BE2C (cell line): ENCODE data around the gene NT5E.
A peak's percentile ranks its signal among the peaks of the same experiment; 100 is the strongest.

ENCODE experiments used
- DNase-seq: peaks from one replicate; pipeline ENCODE4 v3.0.0-alpha.2; 2020
- H3K27me3 ChIP-seq: fragments of 250-450 bp; sonication (Bioruptor Pico); 2 replicates; pipeline ENCODE4 v1.5.1; 2020; ENCODE audit warnings: mild to moderate bottlenecking
- H3K36me3 ChIP-seq: fragments of 250-450 bp; sonication (Bioruptor Pico); 2 replicates; pipeline ENCODE4 v1.5.1; 2020; ENCODE audit warnings: mild to moderate bottlenecking
- H3K4me1 ChIP-seq: fragments of 250-450 bp; sonication (Bioruptor Pico); 2 replicates; pipeline ENCODE4 v1.5.1; 2020
- H3K4me3 ChIP-seq: 2 replicates; pipeline ENCODE4 v1.5.1; 2011; ENCODE audit warnings: low read depth, low read length
- H3K9me3 ChIP-seq: fragments of 250-450 bp; sonication (Bioruptor Pico); 2 replicates; pipeline ENCODE4 v1.5.1; 2020
- CTCF ChIP-seq: IDR thresholded peaks from 2 replicates; pipeline ENCODE4 v1.5.1; 2012; ENCODE audit warnings: mild to moderate bottlenecking, low read depth, low read length

The NT5E gene

GRCh38 chr6:85453052-85453451 lies 3.2 kb downstream of the NT5E start:
- Histone ChIP-seq H3K4me1 (peaks cover 24% of the 10 kb centered on the region), H3K4me3 (no peak overlapping the region), H3K27me3 (no peaks in the 10 kb centered on the region), H3K9me3 (no peaks in the 10 kb centered on the region), H3K36me3 (no peaks in the 10 kb centered on the region)
- DNase-seq: no peak
- no peak for TF ChIP-seq CTCF

GRCh38 chr6:85453490-85453889 lies 3.6 kb downstream of the NT5E start:
- H3K4me3 ChIP-seq: no peak overlapping the region
- peaks cover 27% of the 10 kb centered on the region for H3K4me1 ChIP-seq

GRCh38 chr6:85455471-85456026 lies 5.7 kb downstream of the NT5E start:
- peaks cover 27% of the 10 kb centered on the region for H3K4me1 ChIP-seq
- no peaks in the 10 kb centered on the region for H3K9me3 ChIP-seq
- no peak overlapping the region for H3K4me3 ChIP-seq
- no peak for TF ChIP-seq CTCF
- no peaks in the 10 kb centered on the region for H3K36me3 ChIP-seq
- DNase-seq: peak; percentile 45
- H3K27me3 ChIP-seq: no peaks in the 10 kb centered on the region

More at GRCh38 chr6:85453490-85453889, 3.6 kb downstream of the NT5E start:
- Histone ChIP-seq H3K9me3 (no peaks in the 10 kb centered on the region), H3K36me3 (no peaks in the 10 kb centered on the region), H3K27me3 (no peaks in the 10 kb centered on the region)
- DNase-seq: no peak
- TF ChIP-seq CTCF: no peak

- H3K4me1 ChIP-seq: peaks cover 27% of the 10 kb centered on the region
- H3K27me3 ChIP-seq: no peaks in the 10 kb centered on the region
- no peak overlapping the region for H3K4me3 ChIP-seq
- no peaks in the 10 kb centered on the region for H3K9me3 ChIP-seq
- H3K36me3 ChIP-seq: no peaks in the 10 kb centered on the region
- no peak for DNase-seq
- TF ChIP-seq CTCF: no peak
Observed at GRCh38 chr6:85456782-85457181, 6.9 kb downstream of the NT5E start.

- DNase-seq: no peak
- Histone ChIP-seq H3K4me1 (peaks cover 27% of the 10 kb centered on the region), H3K27me3 (no peaks in the 10 kb centered on the region), H3K9me3 (no peaks in the 10 kb centered on the region), H3K4me3 (no peak overlapping the region), H3K36me3 (no peaks in the 10 kb centered on the region)
- TF ChIP-seq CTCF: no peak
Observed at GRCh38 chr6:85458184-85458583, 8.3 kb downstream of the NT5E start.

GRCh38 chr6:85458782-85459181 lies 8.9 kb downstream of the NT5E start:
- no peak for TF ChIP-seq CTCF

More at GRCh38 chr6:85458782-85459181, 8.9 kb downstream of the NT5E start:
- no peaks in the 10 kb centered on the region for H3K9me3 ChIP-seq
- H3K4me3 ChIP-seq: no peak overlapping the region
- no peak for DNase-seq
- H3K4me1 ChIP-seq: peaks cover 27% of the 10 kb centered on the region
- H3K36me3 ChIP-seq: no peaks in the 10 kb centered on the region
- H3K27me3 ChIP-seq: no peaks in the 10 kb centered on the region
